Measurements from ENCODE around the gene RAB44.

- TF ChIP-seq CTCF (IDR thresholded peaks at IDR 0.05), result no peak
- no peak for TF ChIP-seq REST (IDR thresholded peaks at IDR 0.05; ENCODE audit: low read depth, low read length)
- TF ChIP-seq GABPA (IDR thresholded peaks at IDR 0.05; ENCODE audit: low read depth), result no peak
- TF ChIP-seq USF1 (IDR thresholded peaks at IDR 0.05; ENCODE audit: borderline replicate concordance, low read depth), result no peak
- TF ChIP-seq RAD21 (IDR thresholded peaks at IDR 0.05; ENCODE audit: low read length), result no peak
- no peak for TF ChIP-seq CHD2 (IDR thresholded peaks at IDR 0.05; ENCODE audit: low read length, partially characterized antibody)
- TF ChIP-seq EP300 (IDR thresholded peaks at IDR 0.05; ENCODE audit: borderline replicate concordance in 1 of 2, low read depth in 1 of 2, low read length in 1 of 2), result no peak
- no peak for TF ChIP-seq YY1 (IDR thresholded peaks at IDR 0.05; ENCODE audit: low read depth)
These were observed 6.4 kb downstream of the RAB44 start for GRCh38 chr6:36703982-36704381.

Data from SK-N-SH (cell line).